Measurements from ENCODE around the gene CCDC85B. TPM values are rescaled to one million over a fixed set of nuclear protein-coding genes. Genes with fewer than 3 reads are reported as not detected.

Gene CCDC85B
- polyA plus RNA-seq, 4 donors, result 7.9 to 16.9 (median 8.9) TPM

DNA sequence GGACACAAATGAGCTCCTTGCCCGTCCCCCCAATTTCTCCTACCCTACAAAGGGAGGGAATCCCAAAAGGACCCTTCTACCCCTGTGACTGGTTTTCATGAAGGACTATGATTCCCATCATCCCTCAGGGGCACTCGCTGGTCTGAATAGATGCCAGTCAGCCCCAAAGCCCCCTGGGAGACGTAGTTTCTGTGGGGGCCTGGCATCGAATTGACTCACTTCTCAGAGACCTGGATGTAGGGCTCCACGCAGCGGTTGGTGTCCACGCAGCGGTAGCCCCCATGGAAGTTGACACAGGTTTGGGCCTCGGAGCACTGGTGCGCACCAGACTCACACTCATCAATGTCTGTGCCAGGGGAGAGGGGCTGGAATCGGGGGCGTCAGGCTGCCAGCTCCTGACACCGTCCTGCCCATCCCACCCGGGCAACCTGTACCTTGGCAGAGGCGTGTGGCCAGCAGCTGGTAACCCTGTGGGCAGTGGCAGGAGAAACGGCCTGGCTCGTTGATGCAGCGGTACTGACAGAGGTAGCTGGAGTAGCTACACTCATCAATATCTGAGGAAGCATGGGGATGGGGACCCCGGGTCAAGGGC is 22.3 kb upstream of the CCDC85B start:
- DNase-seq (ENCODE audit: low read depth in 4 of 4, low spot score in 3 of 4), result no peak

DNA sequence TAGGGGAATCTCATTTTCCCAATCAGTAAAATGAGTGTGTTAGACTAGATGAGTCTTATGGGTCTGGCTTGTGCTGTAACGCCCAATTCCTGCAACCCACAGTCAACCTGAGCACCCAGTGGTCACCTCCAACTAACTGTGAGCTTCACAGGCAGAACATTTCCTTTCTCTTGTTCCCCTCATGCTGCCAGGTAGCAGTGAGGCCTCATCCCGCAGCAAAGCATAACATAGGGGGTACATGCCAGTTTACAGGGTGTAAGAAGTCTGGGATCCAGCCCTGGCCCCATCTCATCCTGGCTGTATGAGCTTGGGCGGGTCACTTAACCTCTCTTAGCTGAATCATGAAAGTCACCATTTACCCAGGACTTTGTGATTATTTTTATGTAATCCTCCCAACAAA is 21.6 kb upstream of the CCDC85B start:
- no peak for DNase-seq (ENCODE audit: low read depth in 4 of 4, low spot score in 3 of 4)

DNA sequence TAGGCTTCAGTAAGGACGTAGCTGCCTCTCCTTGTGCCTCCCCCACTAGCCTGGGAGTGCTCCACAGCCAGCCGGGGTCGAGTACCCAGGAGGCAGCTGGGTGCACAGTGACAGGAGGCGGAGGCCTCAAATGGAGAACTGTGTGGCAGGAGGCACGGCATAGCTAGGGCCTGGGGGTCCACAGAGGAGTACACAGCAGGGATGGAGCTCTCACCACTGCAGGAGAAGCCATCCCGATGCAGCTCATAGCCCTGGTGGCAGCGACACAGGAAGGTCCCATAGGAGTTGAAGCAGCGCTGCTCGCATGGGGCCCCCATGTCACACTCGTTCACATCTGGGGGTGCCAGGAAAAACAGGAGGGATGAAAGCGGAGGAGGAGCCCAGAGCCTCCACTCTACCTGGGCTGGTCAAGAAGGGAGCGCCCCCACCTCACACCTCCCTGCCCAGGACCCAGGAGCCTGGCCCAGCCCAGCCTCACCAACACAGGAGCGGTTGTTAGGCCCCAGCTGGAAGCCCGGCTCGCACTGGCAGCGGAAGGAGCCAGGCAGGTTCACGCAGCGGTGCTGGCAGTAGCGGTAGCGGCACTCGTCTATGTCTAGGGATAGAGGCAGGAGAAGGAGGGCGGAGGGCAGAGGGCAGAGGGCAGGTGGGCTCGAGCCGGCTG is 20.7 kb upstream of the CCDC85B start:
- no peak for DNase-seq (ENCODE audit: low read depth in 4 of 4, low spot score in 3 of 4)

DNA sequence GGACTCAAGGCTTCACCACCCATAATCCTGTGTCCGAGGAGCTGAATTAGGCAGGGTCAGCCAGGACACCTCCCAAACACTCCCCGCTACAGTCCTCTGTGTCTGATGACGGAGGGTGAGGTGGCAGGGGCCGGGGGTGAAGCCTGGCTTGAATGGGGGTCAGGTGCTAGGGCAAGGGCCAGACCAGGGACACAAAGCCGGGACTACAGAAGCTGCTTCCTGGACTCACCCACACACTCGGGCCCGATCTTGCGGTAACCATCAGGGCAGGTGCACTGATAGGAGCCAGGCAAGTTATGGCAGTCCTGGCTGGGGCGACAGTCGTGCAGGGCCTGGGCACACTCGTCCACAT is 20.2 kb upstream of the CCDC85B start:
- DNase-seq (ENCODE audit: low read depth in 4 of 4, low spot score in 3 of 4), result no peak

DNA sequence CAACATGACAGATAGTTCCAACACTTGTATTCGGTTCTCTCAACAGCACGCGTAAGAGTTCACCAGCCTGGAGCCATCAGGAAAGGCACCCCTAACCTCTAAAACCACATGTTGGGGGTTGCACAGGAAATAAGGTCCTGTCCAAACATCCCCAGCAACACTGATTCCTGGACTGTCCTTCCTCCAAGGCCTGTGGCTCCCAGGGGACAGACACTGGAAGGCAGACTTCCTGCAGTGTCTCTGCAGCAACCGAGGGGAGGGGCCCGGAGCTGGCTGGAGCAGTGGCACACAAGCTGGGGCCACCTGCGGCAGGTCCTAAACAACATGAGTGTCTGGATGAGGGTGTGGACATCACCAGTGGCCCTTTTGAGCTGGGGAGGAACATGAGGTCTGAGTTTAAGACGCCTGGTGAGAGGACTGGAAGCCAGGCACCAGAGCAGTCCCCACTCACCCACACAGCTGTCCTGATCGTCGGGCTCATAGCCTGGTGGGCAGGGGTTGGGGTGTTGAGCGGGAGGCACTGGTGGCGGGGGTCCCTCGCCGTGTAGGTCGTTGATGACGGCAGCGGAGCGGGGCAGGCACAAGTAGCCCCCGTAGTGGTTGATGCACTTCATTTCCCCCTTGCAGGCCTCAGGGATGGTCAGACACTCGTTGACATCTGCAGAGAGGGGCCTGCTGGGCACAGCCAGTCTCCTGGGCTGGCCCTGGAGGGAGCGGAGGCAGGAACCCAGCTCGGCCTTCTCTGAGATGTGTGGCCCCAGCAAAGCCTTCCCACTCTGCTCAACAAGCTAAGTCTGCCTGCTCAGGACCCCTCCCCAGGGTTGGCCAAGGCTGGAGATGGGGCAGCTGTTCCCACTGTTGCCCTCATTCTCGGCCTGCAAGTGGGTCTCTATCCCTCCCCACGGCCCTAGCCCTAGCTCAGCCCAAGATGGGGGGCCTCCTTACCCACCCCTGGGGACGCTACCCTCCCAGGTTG is 19.5 kb upstream of the CCDC85B start:
- no peak for DNase-seq (ENCODE audit: low read depth in 4 of 4, low spot score in 3 of 4)

DNA sequence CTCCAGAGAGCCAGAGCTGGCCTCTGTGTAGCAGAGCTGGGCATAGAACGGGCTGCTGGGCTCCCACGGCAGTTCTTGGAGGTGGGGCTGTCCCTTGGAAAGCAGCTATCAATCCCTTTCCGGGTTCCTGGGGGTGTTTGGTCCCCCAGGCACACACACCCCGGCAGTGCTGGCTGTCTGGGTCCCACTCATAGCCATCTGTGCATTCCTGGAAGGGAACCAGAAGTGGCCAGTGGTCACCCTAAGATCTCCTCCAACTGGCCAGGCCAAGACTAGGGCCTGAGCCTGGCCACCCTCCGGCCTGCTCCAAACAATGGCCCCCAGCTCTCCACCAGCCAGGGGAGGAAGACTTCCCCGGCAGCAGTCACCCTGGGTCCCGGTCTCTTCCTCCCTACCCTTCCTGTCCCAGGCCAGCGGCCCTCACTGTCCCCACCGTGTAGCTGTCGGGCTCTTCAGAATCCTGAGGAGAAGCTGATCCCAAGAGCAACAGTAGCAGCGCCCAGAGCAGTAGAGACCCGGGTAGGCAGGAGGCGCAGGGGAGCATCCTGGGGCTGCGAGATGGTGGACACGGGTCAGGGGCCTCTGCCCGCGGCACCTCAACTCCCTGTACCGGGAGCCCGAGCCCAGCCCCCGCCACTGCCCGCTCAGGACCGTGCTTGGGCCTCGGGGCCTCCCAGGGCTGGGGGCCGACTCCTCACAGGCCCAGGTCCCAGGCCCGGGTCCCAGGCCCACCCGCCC is 18.5 kb upstream of the CCDC85B start:
- DNase-seq (ENCODE audit: low read depth in 4 of 4, low spot score in 3 of 4), result no peak

DNA sequence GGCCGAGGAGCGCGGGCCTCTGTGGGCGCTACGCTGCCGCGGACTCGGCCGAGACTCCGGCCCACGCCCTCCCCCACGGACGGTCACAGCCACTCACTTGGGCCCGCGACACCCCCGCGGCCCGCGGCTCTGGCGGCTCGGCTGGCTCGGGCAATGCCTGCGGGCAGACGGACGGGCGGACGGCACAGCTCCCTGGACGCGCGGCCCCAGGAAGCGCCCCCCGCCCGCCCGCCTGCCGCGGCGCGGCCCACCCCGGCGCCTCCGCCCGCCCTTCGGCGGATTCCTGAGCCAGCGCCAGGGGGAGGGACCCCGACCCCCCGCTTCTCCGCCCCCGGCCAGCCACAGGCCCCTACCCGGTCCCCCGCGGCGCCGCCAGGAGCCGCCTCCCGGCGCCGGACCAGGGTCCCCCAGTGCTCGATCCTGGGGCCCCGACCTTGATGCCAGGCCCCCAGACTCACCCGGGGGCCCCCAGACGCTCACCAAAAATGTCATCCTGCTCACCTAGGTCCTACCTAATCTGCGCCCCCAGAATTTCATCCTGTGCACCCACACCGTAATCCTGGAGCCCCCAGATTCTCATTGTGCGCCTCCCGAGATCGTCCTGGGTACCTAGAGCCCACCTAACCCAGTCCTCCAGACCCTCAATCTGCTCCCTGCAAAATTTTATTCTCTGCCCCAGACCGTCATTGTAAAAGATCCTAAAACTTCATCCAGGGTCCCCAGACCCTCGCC is 17.7 kb upstream of the CCDC85B start, which contains the start of gene EFEMP2:
TSS of gene EFEMP2 (minus strand) at position 215 of the 732 bp plus-strand sequence. CDS start 446 bp downstream, outside the sequence.
- no peak for DNase-seq (ENCODE audit: low read depth in 4 of 4, low spot score in 3 of 4)

DNA sequence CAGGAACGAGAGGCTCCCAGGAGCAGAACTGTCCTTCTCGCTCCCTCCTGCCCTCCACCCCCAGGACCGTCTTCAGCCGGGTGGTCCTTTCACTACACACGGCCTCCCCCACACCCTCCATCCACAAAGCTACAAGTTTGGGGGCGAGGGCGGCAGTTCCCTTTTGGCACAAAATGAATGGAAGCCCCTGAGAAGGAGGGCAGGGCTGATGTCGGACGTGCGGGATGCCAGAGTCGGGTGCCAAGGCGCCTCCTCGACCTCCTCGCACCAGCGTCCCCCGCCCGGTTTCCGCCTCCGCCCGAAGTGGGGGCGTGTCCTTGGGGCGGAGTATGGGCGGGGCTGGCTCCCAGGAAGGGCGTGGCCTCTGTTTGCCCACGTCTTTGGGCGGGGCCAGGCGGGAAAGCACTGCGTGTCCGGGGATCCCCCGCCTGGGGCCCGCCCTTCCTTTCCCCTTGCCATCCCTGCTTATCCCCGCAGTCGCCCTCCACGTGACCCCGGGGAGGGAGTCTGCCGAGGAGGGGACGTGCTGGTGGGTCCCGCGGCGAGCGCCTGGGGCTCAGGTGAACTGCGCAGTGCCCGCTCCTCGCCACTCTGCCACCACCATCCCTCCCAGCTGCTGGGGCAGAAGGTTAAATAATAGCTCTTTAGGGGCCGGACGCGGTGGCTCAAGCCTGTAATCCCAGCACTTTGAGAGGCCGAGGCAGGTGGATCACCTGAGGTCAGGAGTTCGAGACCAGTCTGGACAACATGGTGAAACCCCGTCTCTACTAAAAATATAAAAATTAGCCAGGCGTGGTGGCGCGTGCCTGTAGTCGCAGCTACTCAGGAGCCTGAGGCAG is 16.9 kb upstream of the CCDC85B start:
- peak in 1 of 4 donors; percentile 88 for DNase-seq (ENCODE audit: low read depth in 4 of 4, low spot score in 3 of 4)

DNA sequence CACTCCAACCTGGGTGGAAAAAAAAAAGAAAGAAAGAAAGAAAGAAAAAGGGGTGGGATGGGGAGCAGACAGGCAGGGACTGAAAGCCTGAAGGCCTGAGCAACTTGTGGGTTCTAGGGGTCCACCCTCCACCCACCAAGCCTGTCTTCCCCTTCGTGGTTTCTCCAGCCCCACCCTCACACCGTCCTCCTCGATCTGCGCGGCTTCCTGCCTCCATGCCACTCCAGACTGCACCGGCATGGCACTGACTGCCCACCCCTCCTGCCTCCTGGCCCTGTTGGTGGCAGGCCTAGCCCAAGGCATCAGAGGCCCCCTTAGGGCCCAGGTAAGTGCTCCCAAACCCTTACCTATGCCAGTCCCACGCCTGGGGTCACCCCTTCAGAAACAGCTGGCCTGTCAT is 10.9 kb upstream of the CCDC85B start, which contains the start of gene CTSW:
TSS of gene CTSW (plus strand) at position 221 of the 400 bp plus-strand sequence. CDS start at position 239, 18 bp downstream.
- no peak for DNase-seq (ENCODE audit: low read depth in 4 of 4, low spot score in 3 of 4)

DNA sequence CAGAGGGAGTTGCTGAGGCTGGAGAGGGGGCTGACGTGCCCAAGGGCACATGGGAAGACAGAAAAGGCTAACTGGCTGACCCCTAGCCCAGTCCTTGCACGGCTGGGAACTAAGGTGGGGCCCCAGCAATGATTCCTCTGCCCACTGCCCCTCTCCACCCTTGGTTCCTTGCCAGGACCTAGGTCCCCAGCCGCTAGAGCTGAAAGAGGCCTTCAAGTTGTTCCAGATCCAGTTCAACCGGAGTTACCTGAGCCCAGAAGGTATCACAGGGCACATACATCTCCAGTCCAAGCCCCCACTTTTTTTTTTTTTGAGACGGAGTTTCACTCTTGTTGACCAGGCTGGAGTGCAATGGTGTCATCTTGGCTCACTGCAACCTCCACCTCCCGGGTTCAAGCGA is 10.4 kb upstream of the CCDC85B start:
- no peak for DNase-seq (ENCODE audit: low read depth in 4 of 4, low spot score in 3 of 4)

DNA sequence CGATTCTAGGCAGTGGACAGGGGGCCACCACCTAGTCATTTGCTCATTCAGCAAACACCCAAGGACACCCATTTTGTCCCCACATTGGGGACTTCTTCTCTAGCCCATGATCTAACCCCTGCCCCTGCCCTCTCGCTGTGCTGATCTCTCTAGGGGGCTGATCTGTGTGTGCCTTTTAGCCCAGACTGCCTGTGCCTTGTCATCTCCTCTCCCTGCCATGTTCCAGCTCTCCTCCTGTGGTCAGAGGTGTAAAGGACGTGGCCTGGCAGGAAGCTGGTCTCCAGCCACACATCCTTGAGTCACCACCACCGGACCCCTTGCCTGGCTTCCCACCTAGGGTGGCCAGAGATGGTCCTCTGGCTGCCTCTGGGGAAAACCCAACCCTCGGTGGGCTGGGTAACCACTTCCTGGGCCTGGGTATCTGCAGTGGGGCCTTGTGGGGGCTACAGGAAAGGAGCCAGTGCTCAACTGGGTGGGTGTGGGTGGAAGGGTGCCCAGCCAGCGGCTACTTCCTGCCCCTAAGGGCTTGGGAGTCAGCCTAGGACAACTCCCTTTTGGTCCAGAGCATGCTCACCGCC is 9.5 kb upstream of the CCDC85B start:
- DNase-seq (ENCODE audit: low read depth in 4 of 4, low spot score in 3 of 4), result no peak

DNA sequence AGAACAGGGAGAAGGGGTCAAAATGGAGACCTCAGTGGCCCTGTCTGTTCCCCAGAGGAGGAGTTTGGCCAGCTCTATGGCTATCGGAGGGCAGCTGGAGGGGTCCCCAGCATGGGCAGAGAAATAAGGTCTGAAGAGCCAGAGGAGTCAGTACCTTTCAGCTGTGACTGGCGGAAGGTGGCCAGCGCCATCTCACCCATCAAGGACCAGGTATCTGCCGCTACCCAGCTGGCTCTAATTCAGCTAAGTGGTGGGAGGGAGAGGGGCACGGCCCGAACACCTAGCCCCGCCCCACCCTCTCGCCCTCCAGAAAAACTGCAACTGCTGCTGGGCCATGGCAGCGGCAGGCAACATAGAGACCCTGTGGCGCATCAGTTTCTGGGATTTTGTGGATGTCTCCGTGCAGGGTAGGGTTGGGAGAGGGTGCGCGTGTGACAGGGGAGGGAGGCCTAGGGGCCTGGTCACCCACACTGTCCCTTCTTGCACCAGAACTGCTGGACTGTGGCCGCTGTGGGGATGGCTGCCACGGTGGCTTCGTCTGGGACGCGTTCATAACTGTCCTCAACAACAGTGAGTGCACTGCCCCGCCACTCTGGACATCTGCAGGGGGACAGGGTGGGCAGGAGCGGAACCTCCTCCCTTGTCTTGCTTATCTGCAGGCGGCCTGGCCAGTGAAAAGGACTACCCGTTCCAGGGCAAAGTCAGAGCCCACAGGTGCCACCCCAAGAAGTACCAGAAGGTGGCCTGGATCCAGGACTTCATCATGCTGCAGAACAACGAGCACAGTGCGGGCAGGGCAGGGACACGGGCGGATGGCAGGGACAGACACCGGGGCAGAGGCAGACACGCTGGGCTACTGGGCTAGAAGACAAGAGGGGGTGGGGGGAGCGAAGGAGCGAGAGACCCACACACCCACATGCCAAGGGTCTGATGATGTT is 8.1 kb upstream of the CCDC85B start:
- no peak for DNase-seq (ENCODE audit: low read depth in 4 of 4, low spot score in 3 of 4)

DNA sequence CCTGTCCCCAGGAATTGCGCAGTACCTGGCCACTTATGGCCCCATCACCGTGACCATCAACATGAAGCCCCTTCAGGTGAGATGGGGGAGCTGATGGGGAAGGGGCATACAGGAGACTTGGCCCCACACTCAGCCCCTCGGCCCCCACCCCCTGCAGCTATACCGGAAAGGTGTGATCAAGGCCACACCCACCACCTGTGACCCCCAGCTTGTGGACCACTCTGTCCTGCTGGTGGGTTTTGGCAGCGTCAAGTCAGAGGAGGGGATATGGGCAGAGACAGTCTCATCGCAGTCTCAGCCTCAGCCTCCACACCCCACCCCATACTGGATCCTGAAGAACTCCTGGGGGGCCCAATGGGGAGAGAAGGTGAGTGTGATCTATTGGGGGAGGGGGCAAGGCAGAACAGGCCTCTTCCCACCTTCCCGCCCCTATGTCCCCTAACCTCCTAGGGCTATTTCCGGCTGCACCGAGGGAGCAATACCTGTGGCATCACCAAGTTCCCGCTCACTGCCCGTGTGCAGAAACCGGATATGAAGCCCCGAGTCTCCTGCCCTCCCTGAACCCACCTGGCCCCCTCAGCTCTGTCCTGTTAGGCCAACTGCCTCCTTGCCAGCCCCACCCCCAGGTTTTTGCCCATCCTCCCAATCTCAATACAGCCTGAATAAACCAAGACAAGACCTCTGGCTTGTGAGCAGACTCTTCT is 7.3 kb upstream of the CCDC85B start:
- no peak for DNase-seq (ENCODE audit: low read depth in 4 of 4, low spot score in 3 of 4)

DNA sequence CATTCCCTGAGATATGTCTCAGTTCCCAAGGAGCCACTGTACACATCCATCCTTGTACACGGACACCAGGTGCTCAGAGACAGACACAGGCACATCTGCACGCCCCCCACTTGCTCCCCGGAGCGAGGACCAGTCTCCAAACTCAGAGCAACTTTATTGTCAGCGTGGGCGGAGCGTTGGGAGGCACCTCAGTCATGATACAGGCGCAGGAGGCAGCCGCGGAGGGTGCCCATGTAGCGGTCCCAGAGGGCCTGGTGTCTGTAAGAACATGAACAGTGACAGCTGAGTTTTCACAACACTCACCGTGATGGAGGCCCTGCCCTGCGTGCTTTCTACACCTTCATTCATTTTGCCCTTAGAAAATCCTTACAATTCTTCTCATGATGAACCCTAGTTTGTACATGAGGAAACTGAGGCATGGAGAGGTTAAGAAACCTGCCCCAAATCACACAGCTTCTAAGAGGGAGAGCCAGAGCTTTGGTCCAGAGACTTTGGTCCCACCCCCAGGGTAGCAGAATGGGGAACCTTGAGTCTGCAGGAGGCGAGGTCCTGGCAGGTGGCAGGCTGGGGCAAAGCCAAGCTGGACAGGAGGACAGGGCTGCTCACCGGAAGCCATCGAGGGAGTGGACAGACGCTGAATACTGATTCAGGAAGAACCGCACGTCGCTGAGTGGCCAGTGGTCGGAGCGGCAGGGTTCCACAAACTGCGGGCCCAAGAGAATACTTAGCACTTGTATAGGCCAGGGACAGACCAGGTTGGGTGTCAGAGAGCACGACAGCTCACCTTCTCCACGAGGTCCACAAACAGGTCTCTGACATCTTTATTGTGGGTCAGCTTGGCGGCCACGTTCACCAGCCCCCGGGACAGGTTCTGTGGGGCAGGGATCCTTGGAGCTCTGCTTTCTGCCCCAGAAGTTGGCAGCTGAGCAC is 6.4 kb upstream of the CCDC85B start:
- no peak for DNase-seq (ENCODE audit: low read depth in 4 of 4, low spot score in 3 of 4)

DNA sequence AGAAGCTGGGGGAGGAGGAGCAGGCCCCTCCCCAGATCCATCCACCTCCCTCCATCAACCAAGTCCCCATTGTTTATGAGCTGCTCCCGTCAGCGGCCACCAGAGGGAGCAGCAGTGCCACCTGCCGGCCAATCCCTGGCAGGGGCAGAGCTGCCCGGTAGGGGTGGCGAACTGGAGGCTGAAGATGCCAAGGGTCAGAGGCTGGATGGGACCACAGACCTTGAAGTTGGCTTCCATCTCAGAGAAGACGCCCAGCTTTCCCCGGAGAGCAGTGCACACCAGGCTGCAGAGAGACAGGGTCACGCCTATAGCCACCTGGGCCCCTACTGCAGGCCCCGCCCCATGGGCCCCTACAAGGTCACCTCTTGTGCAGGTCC is 5.8 kb upstream of the CCDC85B start:
- no peak for DNase-seq (ENCODE audit: low read depth in 4 of 4, low spot score in 3 of 4)

DNA sequence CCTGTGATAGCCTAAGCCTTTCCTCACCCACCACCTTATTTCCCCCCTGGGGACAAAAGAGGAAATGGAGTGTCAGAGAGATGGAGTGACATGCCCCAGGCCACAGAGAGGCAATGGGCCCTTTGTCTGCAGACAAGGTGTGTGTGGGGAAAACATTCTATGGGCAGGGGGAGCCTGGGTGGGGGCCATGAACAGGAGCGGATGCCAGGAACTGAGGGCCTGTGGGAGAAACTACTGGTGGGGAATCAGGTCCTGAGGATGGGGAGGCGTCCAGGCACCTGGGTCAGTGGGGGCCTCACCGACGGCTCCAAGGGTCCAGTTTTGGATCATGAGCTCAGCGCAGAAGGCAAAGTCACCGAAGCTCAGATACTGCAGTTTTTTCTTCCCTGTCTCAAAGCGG is 5.2 kb upstream of the CCDC85B start:
- DNase-seq (ENCODE audit: low read depth in 4 of 4, low spot score in 3 of 4), result no peak

Data from right renal pelvis (tissue), 4 donors.